ENCODE results near the gene TUBB3. TPM values are rescaled to one million over a fixed set of nuclear protein-coding genes. Genes with fewer than 3 reads are reported as not detected.

The TUBB3 gene
- total RNA-seq, 1 experiment from 2014 or later, result 164 TPM

GRCh38 chr16:89949121-89949742 is 26.1 kb downstream of the TUBB3 start:
- peak overlapping the region; percentile 22 for H3K4me2 ChIP-seq (ENCODE audit: insufficient read depth, insufficient read length, low read length)
- no peaks in the 10 kb centered on the region for H3K4me1 ChIP-seq (ENCODE audit: insufficient read depth, low read length)
- H3K4ac ChIP-seq (ENCODE audit: low read depth, low read length), result no peak overlapping the region
- WGBS (ENCODE audit: extremely low coverage, insufficient read length, low lambda C conversion rate), result no CpG with 5 or more reads among the region's 55 CpGs
- no peaks in the 10 kb centered on the region for H3K9me3 ChIP-seq (ENCODE audit: control insufficient read depth, low read depth, low read length)
- H2BK120ac ChIP-seq (ENCODE audit: low read depth, low read length, poor library complexity, severe bottlenecking), result no peak overlapping the region
- H3K79me1 ChIP-seq (ENCODE audit: insufficient read depth, low read depth, low read length, poor library complexity, severe bottlenecking), result no peaks in the 10 kb centered on the region
- H2BK15ac ChIP-seq (ENCODE audit: low read depth, low read length), result no peak overlapping the region
- no peaks in the 10 kb centered on the region for H3K23me2 ChIP-seq (ENCODE audit: insufficient read length, low read depth, low read length, poor library complexity, severe bottlenecking)
- H3T11ph ChIP-seq (ENCODE audit: low read length), result no peak overlapping the region
- peaks cover 0 to under 1% (median 0%) of the 10 kb centered on the region in 3 experiments; a peak in 1 of 7 replicates for H3K36me3 Mint-ChIP-seq (ENCODE audit: insufficient read depth in 1 of 3, low read depth in 3 of 3)
- H3K27me3 ChIP-seq (ENCODE audit: insufficient read depth, low read length), result peaks cover 8% of the 10 kb centered on the region; the same call in 1 of the 2 replicates
- peak overlapping the region; percentile 24; the same call in 1 of the 2 replicates for H3K14ac ChIP-seq (ENCODE audit: insufficient read depth, low read length)
- no peak overlapping the region for H2BK5ac ChIP-seq (ENCODE audit: insufficient read length, low read length)
- H3K9me3 Mint-ChIP-seq, result peaks cover 0 to 4% of the 10 kb centered on the region in 2 experiments; a peak in 3 of 5 replicates
- no peak overlapping the region for H2AK5ac ChIP-seq (ENCODE audit: insufficient read length, low read length)
- no peak overlapping the region for H3K18ac ChIP-seq (ENCODE audit: insufficient read length, low read depth, low read length)
- no peak for DNase-seq
- no peak overlapping the region for H4K91ac ChIP-seq (ENCODE audit: insufficient read length, low read depth, low read length)
- H4K20me1 ChIP-seq (ENCODE audit: control insufficient read depth, insufficient read depth, insufficient read length), result no peaks in the 10 kb centered on the region
- no peak overlapping the region for H2BK12ac ChIP-seq (ENCODE audit: insufficient read length, low read depth, low read length)
- no peak overlapping the region for H3K27ac ChIP-seq (ENCODE audit: insufficient read length, low read depth, low read length)
- peaks cover 45% of the 10 kb centered on the region for H3K27me3 Mint-ChIP-seq (ENCODE audit: low read depth)
- no peak overlapping the region for H4K5ac ChIP-seq (ENCODE audit: insufficient read length, low read depth, low read length)
- peaks cover 0 to 8% of the 10 kb centered on the region in 2 experiments; a peak in 2 of 4 replicates for H3K4me1 Mint-ChIP-seq
- H3K9ac ChIP-seq (ENCODE audit: extremely low read depth, insufficient read length, low read length), result no peak overlapping the region
- TF ChIP-seq CTCF (conservative IDR thresholded peaks at IDR 0.05), result no peak
- H3K56ac ChIP-seq (ENCODE audit: insufficient read length, low read depth, low read length), result no peak overlapping the region
- no peak overlapping the region for H2AFZ ChIP-seq (ENCODE audit: low read length)
- peak overlapping the region; percentile 67 to 84 for H3K4me3 Mint-ChIP-seq
- H3K23ac ChIP-seq (ENCODE audit: insufficient read length, low read depth, low read length), result no peak overlapping the region
- no peak overlapping the region for H2BK20ac ChIP-seq (ENCODE audit: low read depth, low read length, poor library complexity, severe bottlenecking)
- H4K8ac ChIP-seq (replicated peaks; ENCODE audit: insufficient read length, low read depth, low read length), result no peak overlapping the region
- no peaks in the 10 kb centered on the region for H3K79me2 ChIP-seq (ENCODE audit: insufficient read depth, low read length)
- no peak overlapping the region for H3K27ac Mint-ChIP-seq
